WTC11 (cell line): ENCODE data around the gene KAT2B. TPM values are rescaled to one million over a fixed set of nuclear protein-coding genes. Genes with fewer than 3 reads are reported as not detected.

ENCODE experiments used
- ATAC-seq: fragments of 200-7000 bp; cut with Tn5 transposase; 2 replicates; pipeline ENCODE4 v1.10.0; 2021; ENCODE audit warnings: mild to moderate bottlenecking, moderate library complexity
- CTCF ChIA-PET: fragments of 300-600 bp; sonication (Branson Sonifier 250); formaldehyde crosslinking; loops from one replicate; lab custom pipeline; 2021; ENCODE audit warnings: antibody characterized with exemption; lab: Charles Lee
- POLR2A ChIA-PET: fragments of 350-600 bp; sonication (Branson Sonifier 250); formaldehyde crosslinking; loops from one replicate; lab custom pipeline; 2021; ENCODE audit warnings: antibody characterized with exemption; lab: Charles Lee
- DNase-seq: peaks from one replicate; pipeline ENCODE4 v3.0.0; 2021; ENCODE audit warnings: low spot score
- H3K27ac Mint-ChIP-seq: 2 replicates; pipeline ENCODE4 v1.8.0; 2021; ENCODE audit warnings: mixed read lengths
- H3K27me3 Mint-ChIP-seq: 2 replicates; pipeline ENCODE4 v1.8.0; 2021; ENCODE audit warnings: low read depth, mild to moderate bottlenecking, moderate library complexity, mixed read lengths
- H3K36me3 Mint-ChIP-seq: 2 replicates; pipeline ENCODE4 v1.8.0; 2021; ENCODE audit warnings: mixed read lengths
- H3K4me1 Mint-ChIP-seq: 2 replicates; pipeline ENCODE4 v1.8.0; 2022; ENCODE audit warnings: mixed read lengths
- H3K4me3 Mint-ChIP-seq: 2 replicates; pipeline ENCODE4 v1.8.0; 2021; ENCODE audit warnings: mild to moderate bottlenecking, moderate library complexity, mixed read lengths
- H3K9me3 Mint-ChIP-seq: 2 replicates; pipeline ENCODE4 v1.8.0; 2021; ENCODE audit warnings: mixed read lengths
- CBFB ChIP-seq: sonication (generic); formaldehyde crosslinking; IDR thresholded peaks from 2 replicates; pipeline ENCODE4 v1.8.1; 2022; ENCODE audit warnings: mild to moderate bottlenecking, low read depth, missing genetic modification reagents
- CREB1 ChIP-seq: sonication (generic); formaldehyde crosslinking; IDR thresholded peaks from 2 replicates; pipeline ENCODE4 v1.8.0; 2023; ENCODE audit warnings: mild to moderate bottlenecking, missing genetic modification reagents
- ESRRA ChIP-seq: sonication (generic); formaldehyde crosslinking; IDR thresholded peaks from 2 replicates; pipeline ENCODE4 v1.8.1; 2022; ENCODE audit warnings: mild to moderate bottlenecking, missing genetic modification reagents, borderline replicate concordance
- GTF2I ChIP-seq: fragments of 250-450 bp; sonication (Bioruptor Pico); conservative IDR thresholded peaks from 2 replicates; pipeline ENCODE4 v1.4.0; 2021; ENCODE audit warnings: mild to moderate bottlenecking
- MXD4 ChIP-seq: fragments of 250-450 bp; sonication (Bioruptor Pico); IDR thresholded peaks from 2 replicates; pipeline ENCODE4 v1.8.0; 2021; ENCODE audit warnings: mild to moderate bottlenecking, moderate library complexity, borderline replicate concordance
- NFE2L1 ChIP-seq: sonication (generic); formaldehyde crosslinking; IDR thresholded peaks from 2 replicates; pipeline ENCODE4 v1.8.1; 2023; ENCODE audit warnings: missing genetic modification reagents
- NR2C2 ChIP-seq: sonication (generic); formaldehyde crosslinking; IDR thresholded peaks from 2 replicates; pipeline ENCODE4 v1.8.0; 2022; ENCODE audit warnings: mild to moderate bottlenecking, missing genetic modification reagents
- NR3C1 ChIP-seq: sonication (generic); formaldehyde crosslinking; conservative IDR thresholded peaks from 2 replicates; pipeline ENCODE4 v1.8.1; 2023; ENCODE audit warnings: low read depth, mild to moderate bottlenecking, missing genetic modification reagents
- RORB ChIP-seq: fragments of 250-450 bp; sonication (Bioruptor Pico); IDR thresholded peaks from 2 replicates; pipeline ENCODE4 v1.9.0; 2021; ENCODE audit warnings: mild to moderate bottlenecking
- TCF7 ChIP-seq: sonication (generic); formaldehyde crosslinking; IDR thresholded peaks from 2 replicates; pipeline ENCODE4 v1.8.0; 2022; ENCODE audit warnings: mild to moderate bottlenecking, low read depth, missing genetic modification reagents, moderate library complexity
- ZNF138 ChIP-seq: sonication (generic); formaldehyde crosslinking; conservative IDR thresholded peaks from 2 replicates; pipeline ENCODE4 v1.8.1; 2022; ENCODE audit warnings: mild to moderate bottlenecking, moderate library complexity, missing genetic modification reagents
- ZNF317 ChIP-seq: sonication (generic); formaldehyde crosslinking; IDR thresholded peaks from 2 replicates; pipeline ENCODE4 v1.8.1; 2023; ENCODE audit warnings: low read depth, mild to moderate bottlenecking, moderate library complexity, missing genetic modification reagents, borderline replicate concordance
- ZNF416 ChIP-seq: fragments of 250-450 bp; sonication (Bioruptor Pico); IDR thresholded peaks from 2 replicates; pipeline ENCODE4 v1.9.0; 2021; ENCODE audit warnings: mild to moderate bottlenecking, inconsistent platforms
- ZNF423 ChIP-seq: fragments of 250-450 bp; sonication (Bioruptor Pico); IDR thresholded peaks from 2 replicates; pipeline ENCODE4 v2.1.2; 2022; ENCODE audit warnings: mild to moderate bottlenecking, moderate library complexity
- ZNF671 ChIP-seq: fragments of 250-450 bp; sonication (Bioruptor Pico); IDR thresholded peaks from 2 replicates; pipeline ENCODE4 v1.8.0; 2021; ENCODE audit warnings: mild to moderate bottlenecking
- total RNA-seq: library from RNA; stranded (reverse); gene quantifications from 3 replicates; pipeline ENCODE4 v1.2.3, GENCODE V29; 2021
- TF ChIP-seq, protein P1 (sequence below): sonication (generic); formaldehyde crosslinking; IDR thresholded peaks from 2 replicates; pipeline ENCODE4 v1.8.1; 2023; ENCODE audit warnings: mild to moderate bottlenecking, moderate library complexity, missing genetic modification reagents
- TF ChIP-seq, protein P2 (sequence below): sonication (generic); formaldehyde crosslinking; conservative IDR thresholded peaks from 2 replicates; pipeline ENCODE4 v1.8.1; 2022; ENCODE audit warnings: mild to moderate bottlenecking, missing genetic modification reagents
- TF ChIP-seq, protein P3 (sequence below): sonication (generic); formaldehyde crosslinking; IDR thresholded peaks from 2 replicates; pipeline ENCODE4 v1.8.1; 2023; ENCODE audit warnings: mild to moderate bottlenecking, missing genetic modification reagents
- TF ChIP-seq, protein P4 (sequence below): fragments of 250-450 bp; sonication (Bioruptor Pico); IDR thresholded peaks from 2 replicates; pipeline ENCODE4 v1.9.0; 2021; ENCODE audit warnings: mild to moderate bottlenecking, borderline replicate concordance
- TF ChIP-seq, protein P5 (sequence below): fragments of 250-450 bp; sonication (Bioruptor Pico); IDR thresholded peaks from 2 replicates; pipeline ENCODE4 v2.1.2; 2022; ENCODE audit warnings: mild to moderate bottlenecking, moderate library complexity
- TF ChIP-seq, protein P6 (sequence below): sonication (generic); formaldehyde crosslinking; IDR thresholded peaks from 2 replicates; pipeline ENCODE4 v1.8.1; 2022; ENCODE audit warnings: low read depth, missing genetic modification reagents, borderline replicate concordance

Gene KAT2B
- total RNA-seq, 1 experiment from 2014 or later, result 2.7 TPM

DNA sequence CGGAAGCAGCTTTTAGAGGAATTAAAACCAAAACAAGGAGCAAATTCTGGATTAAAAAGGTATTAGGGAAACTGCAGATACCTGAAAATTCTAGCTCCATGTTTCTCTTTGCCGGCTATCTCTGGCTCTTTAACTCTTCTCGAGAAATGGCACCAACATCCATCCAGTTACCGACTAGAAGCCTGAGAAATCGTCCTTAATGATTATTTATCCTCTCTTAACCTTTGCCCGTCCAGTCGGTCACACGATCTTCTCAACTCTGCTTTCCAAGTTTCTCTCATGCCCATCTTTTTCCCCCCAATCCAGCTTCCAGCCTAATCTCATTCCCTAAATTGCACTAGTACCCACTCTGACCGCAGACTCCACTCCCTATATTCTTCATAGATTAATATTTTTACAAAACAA is 146.4 kb downstream of the KAT2B start:
- Mint-ChIP-seq H3K36me3 (peaks cover 16% of the 10 kb centered on the region), H3K4me1 (no peaks in the 10 kb centered on the region; the same call in 1 of the 2 replicates), H3K27me3 (no peaks in the 10 kb centered on the region), H3K9me3 (no peaks in the 10 kb centered on the region), H3K27ac (no peak overlapping the region), H3K4me3 (no peak overlapping the region)
- TF ChIP-seq MXD4, result no peak
- no peak for TF ChIP-seq ESRRA (CRISPR knock-in tag)
- TF ChIP-seq CBFB, result no peak
- no peak for TF ChIP-seq ZNF671 (CRISPR knock-in tag)
- TF ChIP-seq, protein P1, sequence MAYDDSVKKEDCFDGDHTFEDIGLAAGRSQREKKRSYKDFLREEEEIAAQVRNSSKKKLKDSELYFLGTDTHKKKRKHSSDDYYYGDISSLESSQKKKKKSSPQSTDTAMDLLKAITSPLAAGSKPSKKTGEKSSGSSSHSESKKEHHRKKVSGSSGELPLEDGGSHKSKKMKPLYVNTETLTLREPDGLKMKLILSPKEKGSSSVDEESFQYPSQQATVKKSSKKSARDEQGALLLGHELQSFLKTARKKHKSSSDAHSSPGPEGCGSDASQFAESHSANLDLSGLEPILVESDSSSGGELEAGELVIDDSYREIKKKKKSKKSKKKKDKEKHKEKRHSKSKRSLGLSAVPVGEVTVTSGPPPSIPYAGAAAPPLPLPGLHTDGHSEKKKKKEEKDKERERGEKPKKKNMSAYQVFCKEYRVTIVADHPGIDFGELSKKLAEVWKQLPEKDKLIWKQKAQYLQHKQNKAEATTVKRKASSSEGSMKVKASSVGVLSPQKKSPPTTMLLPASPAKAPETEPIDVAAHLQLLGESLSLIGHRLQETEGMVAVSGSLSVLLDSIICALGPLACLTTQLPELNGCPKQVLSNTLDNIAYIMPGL, result no peak
- TF ChIP-seq, protein P2, sequence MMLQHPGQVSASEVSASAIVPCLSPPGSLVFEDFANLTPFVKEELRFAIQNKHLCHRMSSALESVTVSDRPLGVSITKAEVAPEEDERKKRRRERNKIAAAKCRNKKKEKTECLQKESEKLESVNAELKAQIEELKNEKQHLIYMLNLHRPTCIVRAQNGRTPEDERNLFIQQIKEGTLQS (CRISPR knock-in tag), result no peak
- no peak for TF ChIP-seq CREB1 (CRISPR knock-in tag)
- TF ChIP-seq NR3C1 (CRISPR knock-in tag), result no peak
- TF ChIP-seq, protein P3, sequence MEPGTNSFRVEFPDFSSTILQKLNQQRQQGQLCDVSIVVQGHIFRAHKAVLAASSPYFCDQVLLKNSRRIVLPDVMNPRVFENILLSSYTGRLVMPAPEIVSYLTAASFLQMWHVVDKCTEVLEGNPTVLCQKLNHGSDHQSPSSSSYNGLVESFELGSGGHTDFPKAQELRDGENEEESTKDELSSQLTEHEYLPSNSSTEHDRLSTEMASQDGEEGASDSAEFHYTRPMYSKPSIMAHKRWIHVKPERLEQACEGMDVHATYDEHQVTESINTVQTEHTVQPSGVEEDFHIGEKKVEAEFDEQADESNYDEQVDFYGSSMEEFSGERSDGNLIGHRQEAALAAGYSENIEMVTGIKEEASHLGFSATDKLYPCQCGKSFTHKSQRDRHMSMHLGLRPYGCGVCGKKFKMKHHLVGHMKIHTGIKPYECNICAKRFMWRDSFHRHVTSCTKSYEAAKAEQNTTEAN, result no peak
- no peak for TF ChIP-seq NFE2L1 (CRISPR knock-in tag)
- TF ChIP-seq RORB (CRISPR knock-in tag), result no peak
- ChIA-PET POLR2A (interaction anchor here (0.6 to 1.1 kb wide), 3 partner anchors 146 to 540 kb away, joined by 3 to 4 read pairs (median 3); partner anchors contain the start of gene KAT2B), CTCF (interaction anchor here (1.0 kb wide), 1 partner anchor 40 kb away, joined by 3 read pairs; no protein-coding TSS in a partner anchor)
- DNase-seq (no peak), ATAC-seq (no peak)

DNA sequence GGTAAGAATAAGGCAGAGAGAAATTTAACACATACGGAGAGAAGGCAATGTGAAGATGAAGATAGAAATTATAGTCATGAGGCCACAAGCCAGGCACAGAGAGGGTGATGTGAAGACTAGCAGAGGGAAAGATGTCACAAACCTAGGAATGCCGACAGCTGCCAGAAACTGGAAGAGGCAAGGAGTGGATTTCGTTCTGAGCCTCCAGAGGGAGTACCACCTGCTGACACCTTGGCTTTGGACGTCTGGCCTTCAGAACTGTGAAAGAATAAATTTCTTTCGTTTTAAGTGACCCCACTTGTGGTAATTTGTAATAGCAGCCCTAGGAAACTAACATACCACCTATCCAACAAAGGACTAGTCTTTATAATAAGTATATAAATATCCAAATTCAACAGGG is 150.7 kb downstream of the KAT2B start:
- Mint-ChIP-seq H3K27me3 (no peaks in the 10 kb centered on the region), H3K36me3 (no peaks in the 10 kb centered on the region), H3K4me1 (no peaks in the 10 kb centered on the region), H3K9me3 (no peaks in the 10 kb centered on the region), H3K27ac (no peak overlapping the region), H3K4me3 (no peak overlapping the region)
- CTCF ChIA-PET, result no interaction called here
- TF ChIP-seq GTF2I (CRISPR knock-in tag) (no peak), MXD4 (no peak), TCF7 (no peak), CREB1 (CRISPR knock-in tag) (no peak)
- TF ChIP-seq, protein P4, sequence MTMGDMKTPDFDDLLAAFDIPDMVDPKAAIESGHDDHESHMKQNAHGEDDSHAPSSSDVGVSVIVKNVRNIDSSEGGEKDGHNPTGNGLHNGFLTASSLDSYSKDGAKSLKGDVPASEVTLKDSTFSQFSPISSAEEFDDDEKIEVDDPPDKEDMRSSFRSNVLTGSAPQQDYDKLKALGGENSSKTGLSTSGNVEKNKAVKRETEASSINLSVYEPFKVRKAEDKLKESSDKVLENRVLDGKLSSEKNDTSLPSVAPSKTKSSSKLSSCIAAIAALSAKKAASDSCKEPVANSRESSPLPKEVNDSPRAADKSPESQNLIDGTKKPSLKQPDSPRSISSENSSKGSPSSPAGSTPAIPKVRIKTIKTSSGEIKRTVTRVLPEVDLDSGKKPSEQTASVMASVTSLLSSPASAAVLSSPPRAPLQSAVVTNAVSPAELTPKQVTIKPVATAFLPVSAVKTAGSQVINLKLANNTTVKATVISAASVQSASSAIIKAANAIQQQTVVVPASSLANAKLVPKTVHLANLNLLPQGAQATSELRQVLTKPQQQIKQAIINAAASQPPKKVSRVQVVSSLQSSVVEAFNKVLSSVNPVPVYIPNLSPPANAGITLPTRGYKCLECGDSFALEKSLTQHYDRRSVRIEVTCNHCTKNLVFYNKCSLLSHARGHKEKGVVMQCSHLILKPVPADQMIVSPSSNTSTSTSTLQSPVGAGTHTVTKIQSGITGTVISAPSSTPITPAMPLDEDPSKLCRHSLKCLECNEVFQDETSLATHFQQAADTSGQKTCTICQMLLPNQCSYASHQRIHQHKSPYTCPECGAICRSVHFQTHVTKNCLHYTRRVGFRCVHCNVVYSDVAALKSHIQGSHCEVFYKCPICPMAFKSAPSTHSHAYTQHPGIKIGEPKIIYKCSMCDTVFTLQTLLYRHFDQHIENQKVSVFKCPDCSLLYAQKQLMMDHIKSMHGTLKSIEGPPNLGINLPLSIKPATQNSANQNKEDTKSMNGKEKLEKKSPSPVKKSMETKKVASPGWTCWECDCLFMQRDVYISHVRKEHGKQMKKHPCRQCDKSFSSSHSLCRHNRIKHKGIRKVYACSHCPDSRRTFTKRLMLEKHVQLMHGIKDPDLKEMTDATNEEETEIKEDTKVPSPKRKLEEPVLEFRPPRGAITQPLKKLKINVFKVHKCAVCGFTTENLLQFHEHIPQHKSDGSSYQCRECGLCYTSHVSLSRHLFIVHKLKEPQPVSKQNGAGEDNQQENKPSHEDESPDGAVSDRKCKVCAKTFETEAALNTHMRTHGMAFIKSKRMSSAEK (CRISPR knock-in tag), result no peak
- ATAC-seq, result 0 out of 2 replicates have a peak, but pooled peaks have one; percentile 15
- POLR2A ChIA-PET, result no interaction called here
- peak; percentile 13 for DNase-seq

DNA sequence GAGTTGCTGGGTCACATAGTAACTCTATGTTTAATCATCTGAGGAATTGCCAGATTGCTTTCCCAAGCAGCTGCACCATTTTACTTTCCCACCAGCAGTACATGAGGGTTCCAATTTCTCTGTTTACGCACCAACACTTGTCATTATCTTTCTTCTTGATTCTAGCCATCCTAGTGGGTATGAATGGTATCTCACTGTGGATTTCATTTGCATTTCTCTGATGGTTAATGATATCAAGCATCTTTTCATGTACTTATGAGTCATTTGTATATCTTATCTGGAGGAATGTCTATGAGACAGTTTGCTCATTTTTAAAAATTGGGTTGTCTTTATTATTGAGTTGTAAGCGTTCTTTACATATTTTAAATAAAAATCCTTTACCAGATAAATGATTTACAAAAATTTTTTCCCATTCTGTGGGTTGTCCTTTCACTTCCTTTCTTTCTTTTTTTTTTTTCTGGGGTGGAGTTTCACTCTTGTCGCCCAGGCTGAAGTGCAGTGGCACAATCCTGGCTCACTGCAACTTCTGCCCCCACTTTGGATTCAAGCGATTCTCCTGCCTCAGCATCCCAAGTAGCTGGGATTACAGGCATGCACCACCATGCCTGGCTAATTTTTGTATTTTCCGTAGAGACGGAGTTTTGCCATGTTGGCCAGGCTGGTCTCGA is 154.7 kb downstream of the KAT2B start:
- POLR2A ChIA-PET, result no interaction called here
- no peaks in the 10 kb centered on the region for H3K9me3 Mint-ChIP-seq
- TF ChIP-seq MXD4 (no peak), NR3C1 (CRISPR knock-in tag) (no peak), NR2C2 (CRISPR knock-in tag) (no peak), ZNF138 (CRISPR knock-in tag) (no peak), ZNF416 (CRISPR knock-in tag) (no peak), ESRRA (CRISPR knock-in tag) (no peak), CREB1 (CRISPR knock-in tag) (no peak), ZNF317 (CRISPR knock-in tag) (no peak), ZNF423 (CRISPR knock-in tag) (no peak)
- TF ChIP-seq, protein P5, sequence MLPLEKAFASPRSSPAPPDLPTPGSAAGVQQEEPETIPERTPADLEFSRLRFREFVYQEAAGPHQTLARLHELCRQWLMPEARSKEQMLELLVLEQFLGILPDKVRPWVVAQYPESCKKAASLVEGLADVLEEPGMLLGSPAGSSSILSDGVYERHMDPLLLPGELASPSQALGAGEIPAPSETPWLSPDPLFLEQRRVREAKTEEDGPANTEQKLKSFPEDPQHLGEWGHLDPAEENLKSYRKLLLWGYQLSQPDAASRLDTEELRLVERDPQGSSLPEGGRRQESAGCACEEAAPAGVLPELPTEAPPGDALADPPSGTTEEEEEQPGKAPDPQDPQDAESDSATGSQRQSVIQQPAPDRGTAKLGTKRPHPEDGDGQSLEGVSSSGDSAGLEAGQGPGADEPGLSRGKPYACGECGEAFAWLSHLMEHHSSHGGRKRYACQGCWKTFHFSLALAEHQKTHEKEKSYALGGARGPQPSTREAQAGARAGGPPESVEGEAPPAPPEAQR (CRISPR knock-in tag), result no peak
- TF ChIP-seq, protein P6, sequence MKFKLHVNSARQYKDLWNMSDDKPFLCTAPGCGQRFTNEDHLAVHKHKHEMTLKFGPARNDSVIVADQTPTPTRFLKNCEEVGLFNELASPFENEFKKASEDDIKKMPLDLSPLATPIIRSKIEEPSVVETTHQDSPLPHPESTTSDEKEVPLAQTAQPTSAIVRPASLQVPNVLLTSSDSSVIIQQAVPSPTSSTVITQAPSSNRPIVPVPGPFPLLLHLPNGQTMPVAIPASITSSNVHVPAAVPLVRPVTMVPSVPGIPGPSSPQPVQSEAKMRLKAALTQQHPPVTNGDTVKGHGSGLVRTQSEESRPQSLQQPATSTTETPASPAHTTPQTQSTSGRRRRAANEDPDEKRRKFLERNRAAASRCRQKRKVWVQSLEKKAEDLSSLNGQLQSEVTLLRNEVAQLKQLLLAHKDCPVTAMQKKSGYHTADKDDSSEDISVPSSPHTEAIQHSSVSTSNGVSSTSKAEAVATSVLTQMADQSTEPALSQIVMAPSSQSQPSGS, result no peak

More for the DNA sequence above, 154.7 kb downstream of the KAT2B start:
- Mint-ChIP-seq H3K4me3 (no peak overlapping the region), H3K4me1 (no peaks in the 10 kb centered on the region), H3K27ac (no peak overlapping the region), H3K36me3 (no peaks in the 10 kb centered on the region), H3K27me3 (no peaks in the 10 kb centered on the region)
- DNase-seq (no peak), ATAC-seq (no peak)
- CTCF ChIA-PET, result no interaction called here
